Left ventricle myocardium inferior (tissue), 1 donor: ENCODE data around the gene MACROD2. TPM values are rescaled to one million over a fixed set of nuclear protein-coding genes. Genes with fewer than 3 reads are reported as not detected.

Experiments used
- DNase-seq: peaks from one replicate; pipeline ENCODE4 v3.0.0-alpha.2; 2020
- H3K27ac ChIP-seq: fragments of 200-600 bp; replicated peaks from 2 replicates; pipeline ENCODE4 v1.8.0; 2021
- H3K27me3 ChIP-seq: fragments of 200-600 bp; 2 replicates; pipeline ENCODE4 v1.8.0; 2021; ENCODE audit warnings: low read depth
- H3K36me3 ChIP-seq: fragments of 200-600 bp; 2 replicates; pipeline ENCODE4 v1.8.0; 2021
- H3K4me1 ChIP-seq: fragments of 200-600 bp; 2 replicates; pipeline ENCODE4 v1.8.0; 2021
- H3K4me3 ChIP-seq: fragments of 200-600 bp; 2 replicates; pipeline ENCODE4 v1.8.0; 2021; ENCODE audit warnings: mild to moderate bottlenecking, moderate library complexity
- H3K9me3 ChIP-seq: fragments of 200-600 bp; replicated peaks from 2 replicates; pipeline ENCODE4 v1.8.0; 2021
- intact Hi-C: fragments of 100-400 bp; cut with micrococcal nuclease; formaldehyde crosslinking; loops from one replicate; pipeline ENCODE4 v1.11.0; 2022
- total RNA-seq: library from RNA; stranded (reverse); fragmentation: NEBNext Ultra II Directional; extraction: Animal tissue kit (Norgen Biotek cat#: 25700); gene quantifications from one replicate; pipeline ENCODE4 v1.2.1, GENCODE V29; 2021
- TF ChIP-seq, protein P1 (sequence below): fragments of 200-600 bp; IDR thresholded peaks from 2 replicates; pipeline ENCODE4 v1.8.0; 2021; ENCODE audit warnings: antibody characterized with exemption, mild to moderate bottlenecking, borderline replicate concordance
- donor health status: DM: no; HTN: yes; CAD: no; lungs with severe emphysema.

Gene MACROD2
- total RNA-seq, 1 donor from 2014 or later = 3.6 TPM

GRCh38 chr20:15619341-15619740, 1624.0 kb downstream of the MACROD2 start:
- no peak for DNase-seq
- TF ChIP-seq, protein P1, sequence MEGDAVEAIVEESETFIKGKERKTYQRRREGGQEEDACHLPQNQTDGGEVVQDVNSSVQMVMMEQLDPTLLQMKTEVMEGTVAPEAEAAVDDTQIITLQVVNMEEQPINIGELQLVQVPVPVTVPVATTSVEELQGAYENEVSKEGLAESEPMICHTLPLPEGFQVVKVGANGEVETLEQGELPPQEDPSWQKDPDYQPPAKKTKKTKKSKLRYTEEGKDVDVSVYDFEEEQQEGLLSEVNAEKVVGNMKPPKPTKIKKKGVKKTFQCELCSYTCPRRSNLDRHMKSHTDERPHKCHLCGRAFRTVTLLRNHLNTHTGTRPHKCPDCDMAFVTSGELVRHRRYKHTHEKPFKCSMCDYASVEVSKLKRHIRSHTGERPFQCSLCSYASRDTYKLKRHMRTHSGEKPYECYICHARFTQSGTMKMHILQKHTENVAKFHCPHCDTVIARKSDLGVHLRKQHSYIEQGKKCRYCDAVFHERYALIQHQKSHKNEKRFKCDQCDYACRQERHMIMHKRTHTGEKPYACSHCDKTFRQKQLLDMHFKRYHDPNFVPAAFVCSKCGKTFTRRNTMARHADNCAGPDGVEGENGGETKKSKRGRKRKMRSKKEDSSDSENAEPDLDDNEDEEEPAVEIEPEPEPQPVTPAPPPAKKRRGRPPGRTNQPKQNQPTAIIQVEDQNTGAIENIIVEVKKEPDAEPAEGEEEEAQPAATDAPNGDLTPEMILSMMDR = no peak
- H3K36me3 ChIP-seq = no peaks in the 10 kb centered on the region

DNA sequence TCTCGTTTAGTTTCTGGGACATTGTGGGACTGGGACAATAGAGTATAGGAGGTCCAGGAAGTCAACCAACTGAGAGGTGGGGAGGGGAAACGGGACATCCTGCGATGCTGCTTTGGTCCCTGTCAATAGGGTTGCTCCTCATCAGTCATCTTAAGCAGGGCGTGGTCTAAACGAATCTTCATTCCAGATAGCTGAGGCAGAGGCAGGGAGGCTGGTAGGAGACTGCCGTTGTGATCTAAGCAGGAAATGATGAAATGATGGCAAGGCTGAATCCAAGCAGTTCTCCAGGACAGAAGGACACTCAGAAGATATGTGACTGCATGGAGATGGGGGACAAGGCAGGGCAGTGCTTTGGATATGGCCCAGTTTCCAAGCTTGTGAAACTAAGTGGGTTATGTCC, 1624.5 kb downstream of the MACROD2 start:
- H3K9me3 ChIP-seq = no peaks in the 10 kb centered on the region
- H3K4me1 ChIP-seq = no peaks in the 10 kb centered on the region
- no peaks in the 10 kb centered on the region for H3K27me3 ChIP-seq
- no peak for DNase-seq
- H3K27ac ChIP-seq = no peak overlapping the region
- no peak overlapping the region for H3K4me3 ChIP-seq
- H3K36me3 ChIP-seq = no peaks in the 10 kb centered on the region
- intact Hi-C loops = no loop called here
- TF ChIP-seq, protein P1 = no peak

More at GRCh38 chr20:15619341-15619740, 1624.0 kb downstream of the MACROD2 start:
- Histone ChIP-seq H3K27me3 (no peaks in the 10 kb centered on the region), H3K4me3 (no peak overlapping the region), H3K27ac (no peak overlapping the region), H3K9me3 (no peaks in the 10 kb centered on the region), H3K4me1 (no peaks in the 10 kb centered on the region)
- intact Hi-C loops = no loop called here

GRCh38 chr20:15622368-15622767, 1627.1 kb downstream of the MACROD2 start:
- intact Hi-C loops = no loop called here
- TF ChIP-seq, protein P1 = no peak
- no peak overlapping the region for H3K27ac ChIP-seq

GRCh38 chr20:15623215-15623614, 1627.9 kb downstream of the MACROD2 start:
- Histone ChIP-seq H3K27me3 (no peaks in the 10 kb centered on the region), H3K9me3 (no peaks in the 10 kb centered on the region), H3K4me1 (no peaks in the 10 kb centered on the region), H3K4me3 (no peak overlapping the region), H3K36me3 (no peaks in the 10 kb centered on the region), H3K27ac (no peak overlapping the region)
- DNase-seq = no peak
- TF ChIP-seq, protein P1 = no peak
- intact Hi-C loops = no loop called here

More at GRCh38 chr20:15622368-15622767, 1627.1 kb downstream of the MACROD2 start:
- no peaks in the 10 kb centered on the region for H3K36me3 ChIP-seq
- no peaks in the 10 kb centered on the region for H3K27me3 ChIP-seq
- no peak for DNase-seq
- no peaks in the 10 kb centered on the region for H3K4me1 ChIP-seq
- H3K4me3 ChIP-seq = no peak overlapping the region
- H3K9me3 ChIP-seq = no peaks in the 10 kb centered on the region

DNA sequence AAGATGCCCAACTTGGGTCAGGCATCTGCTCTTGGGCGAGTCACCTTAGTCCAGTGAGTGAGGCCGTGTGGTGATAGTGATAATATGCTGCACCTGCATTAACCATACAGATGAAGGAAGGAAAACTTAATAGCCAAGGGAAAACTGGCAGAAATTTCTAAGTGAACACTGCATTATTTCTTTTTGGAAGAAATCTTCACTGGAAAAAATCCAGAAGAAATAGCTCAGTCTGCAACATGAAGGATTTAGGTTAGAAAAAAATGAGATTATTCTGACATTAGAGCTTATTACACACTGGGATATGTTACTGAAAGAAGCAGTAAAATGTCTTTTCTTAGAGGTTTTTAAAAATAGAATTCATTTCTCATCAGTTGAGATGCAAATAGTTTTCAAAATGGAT, 1630.7 kb downstream of the MACROD2 start:
- TF ChIP-seq, protein P1 = no peak
- intact Hi-C loops = no loop called here
- no peak overlapping the region for H3K4me3 ChIP-seq
- DNase-seq = no peak
- no peak overlapping the region for H3K27ac ChIP-seq
- H3K36me3 ChIP-seq = no peaks in the 10 kb centered on the region
- H3K4me1 ChIP-seq = no peaks in the 10 kb centered on the region
- H3K27me3 ChIP-seq = no peaks in the 10 kb centered on the region
- no peaks in the 10 kb centered on the region for H3K9me3 ChIP-seq
